Tibial nerve (tissue), 4 donors: ENCODE data around the gene RCSD1.
A peak's percentile ranks its signal among the peaks of the same experiment; 100 is the strongest.

ENCODE experiments used
- EP300 ChIP-seq, 2 donors: sonication (generic); formaldehyde crosslinking; IDR thresholded peaks; one replicate each; pipeline ENCODE4 v1.6.1; 2017; ENCODE audit warnings: antibody characterized with exemption in 2 of 2, mild to moderate bottlenecking in 1 of 2
- TF ChIP-seq, protein P1 (sequence below), 5 experiments: fragments of 200-600 bp in 3 of 5; fragments of 450-650 bp in 2 of 5; sonication (generic) in 3 of 5; IDR thresholded peaks; one replicate each; pipeline ENCODE4 v1.5.1; 2016 to 2019; ENCODE audit warnings: antibody characterized with exemption in 5 of 5, mild to moderate bottlenecking in 3 of 5, moderate library complexity in 2 of 5

GRCh38 chr1:167697667-167698141, 67.7 kb downstream of the RCSD1 start:
- TF ChIP-seq, protein P1, sequence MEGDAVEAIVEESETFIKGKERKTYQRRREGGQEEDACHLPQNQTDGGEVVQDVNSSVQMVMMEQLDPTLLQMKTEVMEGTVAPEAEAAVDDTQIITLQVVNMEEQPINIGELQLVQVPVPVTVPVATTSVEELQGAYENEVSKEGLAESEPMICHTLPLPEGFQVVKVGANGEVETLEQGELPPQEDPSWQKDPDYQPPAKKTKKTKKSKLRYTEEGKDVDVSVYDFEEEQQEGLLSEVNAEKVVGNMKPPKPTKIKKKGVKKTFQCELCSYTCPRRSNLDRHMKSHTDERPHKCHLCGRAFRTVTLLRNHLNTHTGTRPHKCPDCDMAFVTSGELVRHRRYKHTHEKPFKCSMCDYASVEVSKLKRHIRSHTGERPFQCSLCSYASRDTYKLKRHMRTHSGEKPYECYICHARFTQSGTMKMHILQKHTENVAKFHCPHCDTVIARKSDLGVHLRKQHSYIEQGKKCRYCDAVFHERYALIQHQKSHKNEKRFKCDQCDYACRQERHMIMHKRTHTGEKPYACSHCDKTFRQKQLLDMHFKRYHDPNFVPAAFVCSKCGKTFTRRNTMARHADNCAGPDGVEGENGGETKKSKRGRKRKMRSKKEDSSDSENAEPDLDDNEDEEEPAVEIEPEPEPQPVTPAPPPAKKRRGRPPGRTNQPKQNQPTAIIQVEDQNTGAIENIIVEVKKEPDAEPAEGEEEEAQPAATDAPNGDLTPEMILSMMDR (IDR thresholded peaks at IDR 0.05) = no peak
- TF ChIP-seq EP300 (IDR thresholded peaks at IDR 0.05) = peak in 1 of 2 donors; percentile 52
